Colonic mucosa (tissue), 4 donors: ENCODE measurements around the gene PLK3. TPM values are rescaled to one million over a fixed set of nuclear protein-coding genes. Genes with fewer than 3 reads are reported as not detected.
"Not testable (repeated sequence)": the region's sequence is repeated elsewhere in the genome, so short reads cannot be mapped to it uniquely, and the experiment has no call there.

Source experiments
- DNase-seq: peaks from one replicate; pipeline ENCODE4 v3.0.0-alpha.2; 2020
- H3K27ac ChIP-seq: fragments of 200-600 bp; one replicate; pipeline ENCODE4 v1.8.0; 2021
- H3K27me3 ChIP-seq: fragments of 200-600 bp; one replicate; pipeline ENCODE4 v1.8.0; 2021
- H3K36me3 ChIP-seq: fragments of 200-600 bp; one replicate; pipeline ENCODE4 v1.8.0; 2021
- H3K4me1 ChIP-seq: fragments of 200-600 bp; one replicate; pipeline ENCODE4 v1.8.0; 2021; ENCODE audit warnings: mild to moderate bottlenecking
- H3K4me3 ChIP-seq: fragments of 200-600 bp; one replicate; pipeline ENCODE4 v1.8.0; 2021
- H3K9ac ChIP-seq, 2 donors: one replicate each; pipeline ENCODE4 v1.7.0; 2013; ENCODE audit warnings: control low read depth in 2 of 2, low read depth in 2 of 2, low read length in 2 of 2
- H3K9me3 ChIP-seq: fragments of 200-600 bp; one replicate; pipeline ENCODE4 v1.8.0; 2021
- intact Hi-C: fragments of 100-400 bp; cut with DNase I; formaldehyde crosslinking; loops from one replicate; pipeline ENCODE4 v1.14.1; 2022
- total RNA-seq, 2 donors: library from RNA; stranded (reverse); fragmentation: NEBNext Ultra II Directional in 1 of 2; extraction: Animal tissue kit (Norgen Biotek cat#: 25700) in 1 of 2; gene quantifications; one replicate each; pipeline ENCODE4 v1.2.1, GENCODE V29; 2021
- TF ChIP-seq, protein P1 (sequence below): fragments of 200-600 bp; IDR thresholded peaks from one replicate; pipeline ENCODE4 v1.8.0; 2022; ENCODE audit warnings: antibody characterized with exemption, mild to moderate bottlenecking
- donor health status: healthy.
- donor health status: DM: no; HTN: no; CAD: no.
- donor health status: DM: no; HTN: no; CAD: no.

PLK3 gene
- total RNA-seq, 2 donors from 2014 or later: 7.7 to 8.8 TPM

DNA sequence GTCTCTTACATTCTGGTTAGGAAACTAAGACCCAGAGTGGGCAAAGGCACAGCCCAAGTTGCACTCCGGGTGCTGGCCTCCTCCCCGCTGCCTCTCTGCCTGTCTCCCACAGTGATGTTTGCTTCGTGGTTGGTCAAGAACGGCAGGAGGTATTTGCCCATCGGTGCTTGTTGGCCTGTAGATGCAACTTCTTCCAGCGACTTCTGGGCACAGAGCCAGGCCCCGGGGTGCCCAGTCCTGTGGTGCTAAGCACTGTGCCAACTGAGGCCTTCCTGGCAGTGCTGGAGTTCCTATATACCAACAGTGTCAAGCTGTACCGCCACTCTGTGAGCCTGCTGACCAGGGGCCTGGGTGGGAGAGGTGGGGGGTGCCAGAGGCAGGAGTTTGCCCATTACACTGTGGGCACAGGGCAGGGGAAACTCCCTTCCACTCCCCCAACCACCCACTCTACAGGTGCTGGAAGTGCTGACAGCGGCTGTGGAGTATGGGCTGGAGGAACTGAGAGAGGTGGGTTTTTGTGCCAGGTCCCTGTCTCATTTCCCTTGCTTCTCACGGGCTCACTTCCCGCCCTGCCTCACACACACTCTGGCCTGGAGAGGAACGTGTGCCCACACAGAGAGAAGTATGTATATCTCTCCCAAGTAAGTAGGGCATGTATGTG, 10.1 kb downstream of the PLK3 start:
- Histone ChIP-seq H3K9me3 (no peaks in the 10 kb centered on the region), H3K4me3 (no peak overlapping the region), H3K36me3 (peaks cover 7% of the 10 kb centered on the region), H3K9ac (peak overlapping the region in 1 of 2 donors; percentile 84), H3K27ac (peak overlapping the region; percentile 94), H3K27me3 (no peaks in the 10 kb centered on the region), H3K4me1 (peaks cover 36% of the 10 kb centered on the region)
- TF ChIP-seq, protein P1, sequence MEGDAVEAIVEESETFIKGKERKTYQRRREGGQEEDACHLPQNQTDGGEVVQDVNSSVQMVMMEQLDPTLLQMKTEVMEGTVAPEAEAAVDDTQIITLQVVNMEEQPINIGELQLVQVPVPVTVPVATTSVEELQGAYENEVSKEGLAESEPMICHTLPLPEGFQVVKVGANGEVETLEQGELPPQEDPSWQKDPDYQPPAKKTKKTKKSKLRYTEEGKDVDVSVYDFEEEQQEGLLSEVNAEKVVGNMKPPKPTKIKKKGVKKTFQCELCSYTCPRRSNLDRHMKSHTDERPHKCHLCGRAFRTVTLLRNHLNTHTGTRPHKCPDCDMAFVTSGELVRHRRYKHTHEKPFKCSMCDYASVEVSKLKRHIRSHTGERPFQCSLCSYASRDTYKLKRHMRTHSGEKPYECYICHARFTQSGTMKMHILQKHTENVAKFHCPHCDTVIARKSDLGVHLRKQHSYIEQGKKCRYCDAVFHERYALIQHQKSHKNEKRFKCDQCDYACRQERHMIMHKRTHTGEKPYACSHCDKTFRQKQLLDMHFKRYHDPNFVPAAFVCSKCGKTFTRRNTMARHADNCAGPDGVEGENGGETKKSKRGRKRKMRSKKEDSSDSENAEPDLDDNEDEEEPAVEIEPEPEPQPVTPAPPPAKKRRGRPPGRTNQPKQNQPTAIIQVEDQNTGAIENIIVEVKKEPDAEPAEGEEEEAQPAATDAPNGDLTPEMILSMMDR: no peak
- intact Hi-C loops: no loop called here
- no peak for DNase-seq

DNA sequence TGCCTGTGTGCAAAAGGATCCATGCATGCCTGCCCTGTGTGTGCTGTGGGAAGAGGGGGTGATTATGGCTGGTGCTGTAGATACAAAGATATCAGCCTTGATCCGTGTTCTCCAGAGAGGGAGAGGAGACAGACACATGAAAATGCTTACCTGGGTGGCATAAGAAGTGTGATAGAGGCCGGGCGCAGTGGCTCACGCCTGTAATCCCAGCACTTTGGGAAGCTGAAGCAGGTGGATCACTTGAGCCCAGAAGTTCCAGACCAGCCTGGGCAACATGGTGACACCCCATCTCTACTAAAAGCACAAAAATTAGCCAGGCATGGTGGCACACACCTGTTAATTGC, 10.6 kb downstream of the PLK3 start:
- H3K36me3 ChIP-seq, DNase-seq, H3K9me3 ChIP-seq, H3K27me3 ChIP-seq, intact Hi-C loops, H3K4me3 ChIP-seq: not testable (repeated sequence)
- Histone ChIP-seq H3K4me1 (peaks cover 36% of the 10 kb centered on the region), H3K27ac (peak overlapping the region; percentile 94), H3K9ac (peak overlapping the region in 1 of 2 donors; percentile 46)

DNA sequence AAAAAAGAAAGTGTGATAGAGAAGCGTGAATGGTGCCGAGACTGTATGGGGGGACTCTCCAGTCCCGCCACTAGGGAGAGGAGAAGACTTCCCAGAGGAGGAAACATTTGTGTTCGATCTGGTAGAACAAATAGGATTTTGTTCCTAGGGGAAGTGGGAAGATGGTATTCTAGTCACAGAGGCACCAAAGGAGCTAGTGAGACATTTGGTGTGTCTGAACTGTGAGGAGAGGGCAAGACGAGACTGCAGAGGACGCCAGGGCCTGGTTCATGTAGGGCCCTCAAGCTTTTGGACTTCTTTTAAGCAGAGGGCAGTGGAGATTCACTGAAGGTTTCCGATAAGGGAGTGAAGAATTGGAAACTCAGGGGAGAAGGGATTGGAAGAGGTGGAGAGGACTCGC, 11.1 kb downstream of the PLK3 start:
- intact Hi-C loops: no loop called here
- H3K9ac ChIP-seq: peak overlapping the region in 1 of 2 donors; percentile 8
- no peaks in the 10 kb centered on the region for H3K27me3 ChIP-seq
- TF ChIP-seq, protein P1: no peak
- H3K36me3 ChIP-seq: peaks cover 2% of the 10 kb centered on the region
- no peaks in the 10 kb centered on the region for H3K9me3 ChIP-seq
- H3K27ac ChIP-seq: no peak overlapping the region
- no peak for DNase-seq
- no peak overlapping the region for H3K4me3 ChIP-seq
- H3K4me1 ChIP-seq: peaks cover 36% of the 10 kb centered on the region

DNA sequence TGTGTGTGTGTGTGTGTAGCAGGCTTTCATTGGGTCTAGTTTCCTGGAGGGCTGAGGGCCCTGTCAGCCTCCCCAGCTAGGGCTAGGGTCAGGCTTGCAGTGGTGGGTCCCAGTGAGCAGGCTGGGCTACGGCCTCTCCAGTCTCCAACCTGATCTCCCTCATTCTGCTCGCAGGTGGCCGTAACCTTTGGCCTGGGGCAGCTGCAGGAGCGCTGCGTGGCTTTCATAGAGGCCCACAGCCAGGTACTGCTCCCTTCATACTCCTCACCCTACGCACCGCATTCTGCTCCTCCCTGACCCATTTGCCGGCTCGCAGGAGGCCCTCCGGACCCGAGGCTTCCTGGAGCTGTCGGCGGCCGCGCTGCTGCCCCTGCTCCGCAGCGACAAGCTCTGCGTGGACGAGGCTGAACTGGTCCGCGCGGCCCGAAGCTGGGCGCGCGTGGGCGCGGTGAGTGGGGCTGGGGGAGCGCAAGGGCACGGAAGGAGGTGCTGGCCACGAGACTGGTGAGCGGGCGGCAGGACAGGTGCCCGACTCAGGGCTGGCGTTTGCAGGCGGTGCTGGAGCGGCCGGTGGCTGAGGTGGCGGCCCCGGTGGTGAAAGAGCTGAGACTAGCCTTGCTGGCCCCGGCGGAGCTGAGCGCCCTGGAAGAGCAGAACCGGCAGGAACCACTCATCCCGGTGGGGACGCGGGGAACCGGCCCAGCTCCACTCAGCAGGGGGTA, 12.8 kb downstream of the PLK3 start:
- intact Hi-C loops: no loop called here
- Histone ChIP-seq H3K9me3 (no peaks in the 10 kb centered on the region), H3K4me3 (peak overlapping the region; percentile 44), H3K9ac (peak overlapping the region; percentile 59 to 79), H3K36me3 (no peaks in the 10 kb centered on the region), H3K4me1 (peaks cover 21% of the 10 kb centered on the region), H3K27ac (peak overlapping the region; percentile 67), H3K27me3 (no peaks in the 10 kb centered on the region)
- no peak for DNase-seq
- TF ChIP-seq, protein P1: no peak

DNA sequence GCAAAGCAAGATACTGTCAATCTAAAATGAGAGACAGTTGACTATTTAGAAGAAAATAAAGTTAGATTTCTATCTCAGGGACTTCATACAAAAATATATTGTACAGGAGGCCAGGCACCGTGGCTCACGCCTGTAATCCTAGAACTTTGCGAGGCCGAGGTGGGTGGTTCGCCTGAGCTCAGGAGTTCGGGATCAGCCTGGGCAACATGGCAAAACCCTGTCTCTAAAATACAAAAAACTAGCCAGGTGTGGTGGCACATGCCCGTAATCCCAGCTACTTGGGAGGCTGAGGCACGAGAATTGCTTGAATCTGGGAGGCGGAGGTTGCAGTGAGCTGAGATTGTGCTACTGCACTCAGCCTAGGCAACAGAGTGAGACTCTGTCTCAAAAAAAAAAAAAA, 15.7 kb downstream of the PLK3 start:
- H3K9ac ChIP-seq, H3K4me3 ChIP-seq, H3K9me3 ChIP-seq, H3K27me3 ChIP-seq, H3K36me3 ChIP-seq, intact Hi-C loops, H3K4me1 ChIP-seq, DNase-seq, H3K27ac ChIP-seq: not testable (repeated sequence)

DNA sequence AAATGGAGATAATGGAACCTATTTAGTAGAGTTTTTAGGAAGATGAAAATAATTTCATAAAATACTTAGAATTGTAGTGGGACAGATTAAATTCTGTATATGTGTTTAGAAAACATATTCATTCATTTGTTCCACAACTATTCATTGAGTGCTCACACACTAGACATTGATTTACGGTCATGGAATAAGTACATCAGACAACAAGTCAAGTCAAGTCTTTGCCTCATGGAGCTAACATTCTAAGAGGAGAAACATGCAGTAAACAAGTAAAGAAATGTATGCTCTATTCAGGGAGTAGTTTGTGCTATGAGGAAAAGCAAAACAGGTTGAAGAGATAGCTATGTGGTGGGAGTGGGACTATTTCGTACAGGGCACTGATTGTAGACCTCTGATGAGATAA, 17.1 kb downstream of the PLK3 start:
- no peak for DNase-seq
- Histone ChIP-seq H3K4me3 (no peak overlapping the region), H3K36me3 (no peaks in the 10 kb centered on the region), H3K9ac (no peak overlapping the region), H3K27ac (no peak overlapping the region), H3K9me3 (no peaks in the 10 kb centered on the region), H3K27me3 (no peaks in the 10 kb centered on the region), H3K4me1 (no peaks in the 10 kb centered on the region)
- TF ChIP-seq, protein P1: no peak
- intact Hi-C loops: no loop called here
